HG03025 (cell line): ENCODE data around the gene PDCD1LG2.
A peak's percentile ranks its signal among the peaks of the same experiment; 100 is the strongest.

Experiments
- ATAC-seq: cut with Tn5 transposase; IDR thresholded peaks from one replicate; pipeline ENCODE4 v1.9.1; 2021; ENCODE audit warnings: mild to moderate bottlenecking, moderate library complexity; ENCODE audit not compliant: unreplicated experiment, low FRiP score

PDCD1LG2 gene

GRCh38 chr9:5518937-5519319, 8.6 kb downstream of the PDCD1LG2 start:
- ATAC-seq = no peak

DNA sequence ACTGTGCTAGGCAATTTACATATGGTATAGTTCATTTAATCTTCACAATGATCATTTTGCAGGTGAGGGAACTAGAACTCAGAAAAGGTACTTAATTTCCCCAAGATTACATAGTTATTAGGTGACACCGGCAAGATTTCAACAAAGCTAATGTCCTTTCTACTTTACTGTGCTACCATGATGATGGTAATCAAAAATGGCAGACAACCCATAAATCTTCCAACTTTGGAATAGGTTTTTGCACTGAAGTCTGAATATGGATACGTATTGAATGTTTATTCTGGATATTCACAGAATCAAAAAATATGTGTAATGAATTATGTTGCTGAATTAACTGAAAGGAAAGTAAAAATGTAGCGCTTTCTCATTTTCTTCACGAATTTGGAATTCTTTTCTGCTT, 13.8 kb downstream of the PDCD1LG2 start:
- ATAC-seq = no peak

DNA sequence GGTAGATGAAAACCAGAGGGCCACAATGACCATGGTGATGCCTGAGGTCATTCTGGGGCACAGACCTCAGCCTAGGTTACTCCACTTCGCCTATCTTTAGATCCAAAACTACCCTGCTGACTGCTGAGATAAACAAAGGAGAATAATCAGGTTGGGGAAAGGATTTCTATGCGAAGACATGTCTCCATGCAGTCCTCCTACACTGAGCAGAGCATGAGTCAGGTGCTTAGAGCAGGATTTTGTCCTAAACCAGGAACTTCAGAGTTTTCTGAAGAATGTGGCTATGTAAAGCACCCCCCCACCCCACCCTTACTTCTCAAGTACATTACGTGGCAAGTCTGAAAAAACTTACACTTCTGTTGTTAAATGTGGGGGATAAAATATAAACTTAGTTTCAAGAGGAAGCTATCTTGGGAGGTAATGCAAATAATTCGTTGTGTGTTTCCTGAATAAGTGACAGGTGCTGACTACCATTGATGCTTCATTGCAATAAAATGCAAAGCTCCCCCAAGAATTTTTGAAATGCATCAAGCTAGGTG, 19.4 kb downstream of the PDCD1LG2 start:
- ATAC-seq = peak; percentile 52

- ATAC-seq = no peak
Measured at GRCh38 chr9:5531101-5531882, 21.0 kb downstream of the PDCD1LG2 start.

DNA sequence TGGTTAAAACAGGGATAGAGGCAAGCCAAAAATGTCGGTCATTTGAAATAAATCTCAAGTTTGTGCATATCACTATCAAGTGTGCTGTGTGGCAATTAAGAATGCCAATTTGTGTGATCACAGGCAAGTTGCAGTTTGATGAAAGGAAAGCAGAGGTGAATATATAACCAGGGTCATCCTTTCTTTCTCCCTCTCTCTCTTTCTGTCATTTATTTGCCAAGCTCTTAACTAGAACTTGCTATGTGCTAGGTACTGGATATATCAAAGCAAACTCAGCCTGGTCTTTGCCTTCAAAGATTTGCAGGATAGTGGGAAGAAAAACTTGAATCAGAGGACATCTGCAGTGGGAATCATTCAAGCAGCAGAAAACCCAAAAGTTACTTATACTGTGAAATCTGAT, 22.0 kb downstream of the PDCD1LG2 start:
- ATAC-seq = no peak

- ATAC-seq = no peak
Measured at GRCh38 chr9:5532790-5533189, 22.5 kb downstream of the PDCD1LG2 start.

- no peak for ATAC-seq
Measured at GRCh38 chr9:5536684-5537083, 26.4 kb downstream of the PDCD1LG2 start.

DNA sequence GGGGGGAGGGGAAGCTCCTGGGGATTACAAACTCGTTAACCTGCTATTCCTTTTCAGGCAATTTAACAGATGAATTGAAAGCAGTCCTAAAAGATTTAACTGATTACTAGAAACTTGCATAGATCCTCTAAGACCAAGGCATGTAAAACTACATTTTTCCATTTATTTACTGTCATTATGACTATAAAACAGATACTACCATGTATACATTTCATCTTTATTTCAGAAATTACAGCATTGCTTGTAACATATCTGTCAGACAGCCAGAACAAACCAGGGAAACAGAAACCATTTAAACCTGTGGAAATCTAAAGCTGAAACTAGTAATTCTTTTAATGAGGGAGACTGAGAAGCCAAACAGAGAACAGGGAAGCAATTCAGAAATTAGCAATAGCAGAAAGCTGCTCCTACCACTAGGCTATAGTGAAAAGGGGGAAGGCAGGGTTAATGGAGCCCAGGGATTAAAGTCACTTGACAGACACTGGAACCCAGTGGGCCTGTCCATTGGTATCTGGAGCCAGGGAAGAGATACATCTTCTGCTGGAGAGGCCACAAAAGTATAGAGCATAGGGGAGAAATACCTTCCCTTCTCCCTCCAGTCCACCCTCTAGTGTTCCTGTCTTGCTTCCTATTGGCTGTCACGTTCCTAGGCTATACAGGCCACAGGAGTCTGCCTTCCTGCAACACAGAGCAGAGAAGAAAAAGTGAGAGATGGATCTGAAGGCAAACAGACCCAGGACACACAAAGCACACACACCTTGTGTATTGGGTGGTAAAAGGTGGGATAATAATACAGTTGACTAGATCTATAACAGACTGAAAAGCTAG, 33.8 kb downstream of the PDCD1LG2 start:
- ATAC-seq = no peak

DNA sequence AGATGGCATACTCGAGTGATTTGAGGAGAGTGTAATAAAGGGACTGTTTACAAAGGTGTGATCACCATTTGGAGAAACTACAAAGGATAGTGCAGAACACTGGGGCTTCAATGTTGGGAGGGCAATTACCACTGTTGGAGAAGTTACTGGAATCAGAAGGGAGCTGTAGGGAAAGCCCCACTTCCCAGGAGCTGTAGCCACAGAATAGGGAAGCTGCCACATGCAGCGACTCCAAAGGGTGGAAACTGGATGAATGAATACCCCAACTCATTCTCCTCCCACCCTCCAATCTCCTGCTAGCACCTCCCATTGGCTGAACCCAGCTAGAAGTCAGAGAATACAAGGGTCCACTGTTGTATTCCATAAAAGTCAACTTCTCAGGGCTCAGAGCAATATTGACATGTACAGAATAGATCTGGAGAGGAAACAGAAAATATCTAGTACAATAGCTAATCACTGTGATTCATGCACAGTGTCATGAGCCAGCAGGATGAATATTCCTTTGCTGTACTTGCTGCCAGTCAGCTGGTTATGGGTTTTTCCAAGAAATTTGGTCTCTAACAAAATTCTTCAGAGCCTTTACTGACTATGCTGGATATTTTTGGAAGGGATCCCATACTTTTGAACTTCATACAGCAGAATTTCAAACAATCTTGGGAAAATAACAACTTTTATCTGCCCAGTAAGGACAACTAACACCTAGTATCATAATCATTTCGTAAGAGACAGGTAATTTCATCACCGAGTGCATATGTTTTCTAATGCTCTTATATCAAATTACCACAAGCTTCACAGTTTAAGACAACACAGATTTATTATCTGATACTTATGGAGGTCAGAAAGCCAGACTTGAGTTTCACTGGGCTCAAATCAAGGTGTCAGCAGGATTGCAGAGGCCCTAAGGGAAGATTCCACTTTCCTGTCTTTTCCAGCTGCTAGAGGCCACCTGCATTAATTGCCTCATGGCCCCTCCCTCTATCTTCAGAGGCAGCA, 39.6 kb downstream of the PDCD1LG2 start:
- ATAC-seq = no peak

- ATAC-seq = no peak
Measured at GRCh38 chr9:5551368-5552150, 41.2 kb downstream of the PDCD1LG2 start.

DNA sequence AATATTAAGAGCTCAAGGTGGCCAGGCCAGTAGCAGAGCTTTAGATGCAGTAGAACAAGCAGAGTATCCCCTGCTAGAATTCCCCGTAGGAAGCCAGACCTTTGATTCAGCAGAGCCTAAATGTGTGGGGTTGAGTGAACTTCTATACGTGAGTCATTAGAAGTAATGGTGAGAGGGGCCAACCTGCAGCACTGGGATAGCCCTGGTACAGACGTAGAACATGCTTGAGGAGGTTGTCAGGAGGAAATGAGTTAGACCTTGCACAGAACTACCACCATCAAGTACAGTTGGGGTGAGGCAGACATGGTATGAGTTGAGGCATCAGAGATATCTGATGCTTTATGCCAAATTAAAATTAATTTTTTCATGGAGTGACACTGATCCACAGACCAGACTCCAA, 42.0 kb downstream of the PDCD1LG2 start:
- ATAC-seq = no peak

DNA sequence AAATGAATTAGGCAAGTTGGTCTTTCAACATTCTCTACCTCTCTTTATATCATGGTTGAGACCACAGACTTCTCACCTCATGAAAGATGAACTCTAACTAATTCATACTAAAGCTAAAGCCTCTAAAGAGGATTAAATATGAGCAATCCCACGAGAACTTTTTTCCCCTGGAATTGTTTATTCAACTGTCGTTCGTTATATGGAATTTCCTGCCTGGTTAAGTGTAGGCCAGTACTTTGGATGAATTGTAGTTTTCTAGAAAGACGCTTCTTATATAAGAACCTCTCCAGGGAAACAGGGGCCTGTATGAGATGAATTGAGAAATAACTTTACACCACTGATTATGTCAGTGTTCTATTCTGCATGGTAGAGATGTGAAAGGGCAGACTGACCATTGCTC, 42.9 kb downstream of the PDCD1LG2 start:
- no peak for ATAC-seq

DNA sequence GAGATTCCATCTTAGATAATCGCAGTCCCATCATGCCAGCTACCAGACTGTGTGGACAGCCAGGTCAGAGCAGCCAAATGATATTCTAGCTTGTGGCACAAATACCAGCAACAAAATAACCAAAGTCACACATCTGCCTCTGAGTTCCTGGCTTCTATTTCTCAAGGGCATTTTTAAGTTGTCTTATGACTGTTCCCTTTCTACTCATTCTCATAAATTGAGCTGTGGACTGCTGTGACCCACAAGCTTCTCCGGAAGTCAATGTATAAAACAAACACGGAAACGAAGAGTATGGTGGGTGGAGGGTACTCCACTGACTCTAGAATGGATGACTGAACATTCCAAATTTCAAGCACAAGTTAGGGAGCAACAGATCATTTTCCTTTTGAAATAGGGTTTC, 43.9 kb downstream of the PDCD1LG2 start:
- peak; percentile 52 for ATAC-seq

GRCh38 chr9:5556101-5556705, 45.9 kb downstream of the PDCD1LG2 start:
- ATAC-seq = no peak

GRCh38 chr9:5557606-5558587, 47.6 kb downstream of the PDCD1LG2 start:
- ATAC-seq = peak; percentile 52

- no peak for ATAC-seq
Measured at GRCh38 chr9:5559659-5560058, 49.3 kb downstream of the PDCD1LG2 start.

DNA sequence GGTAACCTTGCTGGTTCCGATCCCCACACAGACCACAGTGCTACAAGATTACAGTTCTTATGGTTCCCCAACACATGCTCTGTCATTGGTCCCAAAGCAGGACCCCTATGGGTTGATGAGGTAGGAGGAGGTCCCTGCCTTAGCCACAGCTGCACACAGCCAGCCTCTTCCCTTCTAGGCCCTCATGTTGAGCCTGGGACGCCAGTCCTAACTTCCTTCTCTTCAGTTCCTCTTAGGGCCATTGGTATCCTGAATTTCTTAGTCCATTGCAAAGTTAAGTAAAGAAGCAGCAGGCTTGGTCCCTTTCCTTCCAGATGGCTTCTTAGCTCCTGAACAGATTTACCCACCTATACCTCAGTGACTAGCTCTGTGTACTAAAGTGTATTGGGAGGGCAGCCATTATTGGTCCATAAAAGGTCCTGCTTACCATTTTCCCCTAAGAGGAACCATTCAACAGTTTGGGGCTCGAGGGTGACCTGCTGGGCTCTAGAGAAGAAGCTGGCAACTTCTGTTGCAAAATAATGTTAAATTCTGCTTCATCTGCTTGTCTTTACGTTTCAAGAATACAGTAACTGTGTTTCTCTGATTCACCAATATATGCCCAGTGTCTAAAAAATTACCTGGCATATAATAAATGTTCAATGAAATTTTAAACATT, 50.2 kb downstream of the PDCD1LG2 start:
- no peak for ATAC-seq
